ENCODE data around the gene SHLD1.

Gene SHLD1

DNA sequence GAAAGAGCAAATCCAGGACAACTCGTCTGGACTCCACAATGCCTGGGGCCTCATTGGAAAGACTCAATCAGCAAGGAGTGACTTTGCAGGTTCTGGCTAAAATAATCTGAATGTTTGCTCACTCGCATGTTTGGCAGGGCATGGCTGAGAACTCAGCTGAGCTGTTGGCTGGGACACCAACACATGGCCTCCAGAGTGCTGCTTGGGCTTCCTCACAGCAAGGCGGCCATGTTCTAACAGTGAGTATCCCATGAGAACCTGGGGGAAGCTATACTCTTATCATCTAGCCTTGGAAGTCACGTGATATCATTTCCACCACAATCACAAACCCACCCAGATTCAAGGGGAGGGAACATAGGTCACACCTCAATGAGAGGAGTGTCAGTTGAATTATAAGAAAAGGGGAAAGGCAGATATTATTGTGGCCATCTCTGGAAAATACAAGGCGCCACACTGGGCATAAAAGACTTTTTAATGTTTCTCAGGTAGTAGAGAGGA is 23.1 kb upstream of the SHLD1 start:
- H3K36me3 ChIP-seq (ENCODE audit: low read length), result no peaks in the 10 kb centered on the region
- H3K79me2 ChIP-seq (ENCODE audit: insufficient read depth, low read length), result no peaks in the 10 kb centered on the region
- H4K20me1 ChIP-seq (ENCODE audit: low read depth, low read length), result no peaks in the 10 kb centered on the region
- no peak overlapping the region for H3K27ac ChIP-seq (ENCODE audit: low read depth, low read length)
- no peak overlapping the region for H3K4me2 ChIP-seq (ENCODE audit: low read depth, low read length, poor library complexity, severe bottlenecking)
- H3K9me2 ChIP-seq (replicated peaks; ENCODE audit: insufficient read depth, low read length), result no peaks in the 10 kb centered on the region
- H3K27me3 ChIP-seq (ENCODE audit: low read length), result no peaks in the 10 kb centered on the region
- H3K9ac ChIP-seq (ENCODE audit: low read length), result no peak overlapping the region
- TF ChIP-seq, protein P1, sequence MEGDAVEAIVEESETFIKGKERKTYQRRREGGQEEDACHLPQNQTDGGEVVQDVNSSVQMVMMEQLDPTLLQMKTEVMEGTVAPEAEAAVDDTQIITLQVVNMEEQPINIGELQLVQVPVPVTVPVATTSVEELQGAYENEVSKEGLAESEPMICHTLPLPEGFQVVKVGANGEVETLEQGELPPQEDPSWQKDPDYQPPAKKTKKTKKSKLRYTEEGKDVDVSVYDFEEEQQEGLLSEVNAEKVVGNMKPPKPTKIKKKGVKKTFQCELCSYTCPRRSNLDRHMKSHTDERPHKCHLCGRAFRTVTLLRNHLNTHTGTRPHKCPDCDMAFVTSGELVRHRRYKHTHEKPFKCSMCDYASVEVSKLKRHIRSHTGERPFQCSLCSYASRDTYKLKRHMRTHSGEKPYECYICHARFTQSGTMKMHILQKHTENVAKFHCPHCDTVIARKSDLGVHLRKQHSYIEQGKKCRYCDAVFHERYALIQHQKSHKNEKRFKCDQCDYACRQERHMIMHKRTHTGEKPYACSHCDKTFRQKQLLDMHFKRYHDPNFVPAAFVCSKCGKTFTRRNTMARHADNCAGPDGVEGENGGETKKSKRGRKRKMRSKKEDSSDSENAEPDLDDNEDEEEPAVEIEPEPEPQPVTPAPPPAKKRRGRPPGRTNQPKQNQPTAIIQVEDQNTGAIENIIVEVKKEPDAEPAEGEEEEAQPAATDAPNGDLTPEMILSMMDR (IDR thresholded peaks at IDR 0.05; ENCODE audit: insufficient read depth, low read length, poor library complexity, severe bottlenecking), result no peak
- TF ChIP-seq EZH2phosphoT487 (conservative IDR thresholded peaks at IDR 0.05; ENCODE audit: low read length), result no peak
- no peak overlapping the region for H3K4me3 ChIP-seq (ENCODE audit: insufficient read depth, low read length, poor library complexity, severe bottlenecking)
- H3F3A ChIP-seq (ENCODE audit: insufficient read depth), result no peaks in the 10 kb centered on the region
- H3K9me3 ChIP-seq (ENCODE audit: insufficient read depth, low read length), result no peaks in the 10 kb centered on the region
- no peak overlapping the region for H2AFZ ChIP-seq (ENCODE audit: low read depth, low read length, severe bottlenecking)

DNA sequence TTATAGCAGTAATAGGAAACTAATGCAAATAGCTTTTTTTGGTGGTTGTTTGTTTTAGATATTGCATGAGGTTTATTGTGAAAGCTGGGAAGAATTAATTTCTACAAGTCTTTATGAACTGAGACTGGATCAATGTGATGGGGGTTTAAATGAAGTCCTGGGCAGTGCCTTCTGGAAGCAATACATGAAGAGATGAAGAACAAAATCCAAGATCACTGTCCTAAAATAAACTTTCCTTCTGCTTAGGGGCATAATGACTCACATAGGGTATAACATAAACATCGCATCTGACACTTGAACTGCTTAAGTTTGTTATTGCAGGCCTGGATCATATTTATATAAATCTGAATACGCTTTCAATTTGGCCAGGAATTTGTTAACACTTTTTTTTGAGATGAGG is 20.9 kb upstream of the SHLD1 start:
- Histone ChIP-seq H2AFZ (ENCODE audit: low read depth, low read length, severe bottlenecking) (no peak overlapping the region), H4K20me1 (ENCODE audit: low read depth, low read length) (no peaks in the 10 kb centered on the region), H3K79me2 (ENCODE audit: insufficient read depth, low read length) (no peaks in the 10 kb centered on the region), H3K9me2 (replicated peaks; ENCODE audit: insufficient read depth, low read length) (no peaks in the 10 kb centered on the region), H3K4me3 (ENCODE audit: insufficient read depth, low read length, poor library complexity, severe bottlenecking) (no peak overlapping the region), H3K27me3 (ENCODE audit: low read length) (no peaks in the 10 kb centered on the region), H3F3A (ENCODE audit: insufficient read depth) (no peaks in the 10 kb centered on the region), H3K36me3 (ENCODE audit: low read length) (no peaks in the 10 kb centered on the region), H3K27ac (ENCODE audit: low read depth, low read length) (no peak overlapping the region), H3K4me2 (ENCODE audit: low read depth, low read length, poor library complexity, severe bottlenecking) (no peak overlapping the region), H3K9me3 (ENCODE audit: insufficient read depth, low read length) (no peaks in the 10 kb centered on the region), H3K9ac (ENCODE audit: low read length) (no peak overlapping the region)
- TF ChIP-seq, protein P1 (IDR thresholded peaks at IDR 0.05; ENCODE audit: insufficient read depth, low read length, poor library complexity, severe bottlenecking), result no peak
- no peak for TF ChIP-seq EZH2phosphoT487 (conservative IDR thresholded peaks at IDR 0.05; ENCODE audit: low read length)

DNA sequence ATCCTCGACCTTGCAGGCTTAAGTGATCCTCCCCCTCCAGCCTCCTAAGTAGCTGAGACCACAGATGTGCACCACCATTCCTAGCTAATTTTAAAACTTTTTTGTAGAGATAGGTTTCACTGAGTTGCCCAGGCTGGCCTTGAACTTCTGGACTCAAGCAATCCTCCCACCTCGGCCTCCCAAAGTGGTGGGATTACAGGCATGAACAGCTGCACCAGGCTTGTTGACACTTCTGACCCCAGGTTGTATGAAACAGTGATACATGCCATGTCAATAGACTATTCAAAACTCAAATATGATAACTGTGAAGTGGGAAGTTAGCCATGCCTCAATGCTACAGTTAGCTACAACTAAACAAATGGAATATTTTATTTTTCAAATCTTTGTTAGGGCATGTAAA is 20.1 kb upstream of the SHLD1 start:
- no peak overlapping the region for H3K27ac ChIP-seq (ENCODE audit: low read depth, low read length)

More for the DNA sequence above, 20.1 kb upstream of the SHLD1 start:
- Histone ChIP-seq H2AFZ (ENCODE audit: low read depth, low read length, severe bottlenecking) (no peak overlapping the region), H3K9me2 (replicated peaks; ENCODE audit: insufficient read depth, low read length) (no peaks in the 10 kb centered on the region), H3K79me2 (ENCODE audit: insufficient read depth, low read length) (no peaks in the 10 kb centered on the region), H3K4me3 (ENCODE audit: insufficient read depth, low read length, poor library complexity, severe bottlenecking) (no peak overlapping the region), H3F3A (ENCODE audit: insufficient read depth) (0 out of 2 replicates have a peak, but pooled peaks cover 4% of the 10 kb centered on the region), H4K20me1 (ENCODE audit: low read depth, low read length) (no peaks in the 10 kb centered on the region), H3K36me3 (ENCODE audit: low read length) (no peaks in the 10 kb centered on the region), H3K9me3 (ENCODE audit: insufficient read depth, low read length) (no peaks in the 10 kb centered on the region), H3K27me3 (ENCODE audit: low read length) (no peaks in the 10 kb centered on the region), H3K4me2 (ENCODE audit: low read depth, low read length, poor library complexity, severe bottlenecking) (no peak overlapping the region), H3K9ac (ENCODE audit: low read length) (no peak overlapping the region)
- no peak for TF ChIP-seq EZH2phosphoT487 (conservative IDR thresholded peaks at IDR 0.05; ENCODE audit: low read length)
- TF ChIP-seq, protein P1 (IDR thresholded peaks at IDR 0.05; ENCODE audit: insufficient read depth, low read length, poor library complexity, severe bottlenecking), result no peak
